Fibroblast of skin of abdomen (primary cell): ENCODE measurements around the gene HES2.
"Not testable (repeated sequence)": the region's sequence is repeated elsewhere in the genome, so short reads cannot be mapped to it uniquely, and the experiment has no call there.

Experiments
- DNase-seq: peaks from one replicate; pipeline ENCODE4 v3.0.0-alpha.2; 2013

Gene HES2

DNA sequence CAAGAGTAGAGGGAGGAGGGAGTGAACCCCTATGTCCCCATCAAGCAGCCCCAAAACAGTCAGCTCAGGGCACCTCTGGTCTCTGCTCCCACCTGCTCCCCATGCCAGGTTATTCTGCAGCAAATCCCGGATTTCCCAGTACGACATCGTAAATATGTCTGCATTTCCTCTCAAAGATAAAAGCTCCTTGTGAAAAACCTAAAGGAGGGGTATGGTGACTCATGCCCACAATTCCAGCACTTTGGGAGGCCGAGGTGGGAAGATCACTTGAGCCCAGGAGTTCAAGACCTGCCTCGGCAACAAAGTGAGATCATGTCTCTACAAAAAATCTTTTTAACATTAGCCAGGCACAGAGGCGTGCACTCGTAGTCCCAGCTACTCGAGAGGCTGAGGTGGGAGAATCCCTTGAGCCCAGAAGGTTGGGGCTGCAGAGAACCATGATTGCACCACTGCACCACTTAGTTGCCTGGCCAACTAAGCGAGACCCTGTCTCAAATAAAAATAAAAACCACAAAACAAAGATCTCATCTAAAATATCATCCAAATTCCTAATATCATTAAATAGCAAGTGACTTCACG, 33.3 kb downstream of the HES2 start:
- DNase-seq = peak; percentile 42

DNA sequence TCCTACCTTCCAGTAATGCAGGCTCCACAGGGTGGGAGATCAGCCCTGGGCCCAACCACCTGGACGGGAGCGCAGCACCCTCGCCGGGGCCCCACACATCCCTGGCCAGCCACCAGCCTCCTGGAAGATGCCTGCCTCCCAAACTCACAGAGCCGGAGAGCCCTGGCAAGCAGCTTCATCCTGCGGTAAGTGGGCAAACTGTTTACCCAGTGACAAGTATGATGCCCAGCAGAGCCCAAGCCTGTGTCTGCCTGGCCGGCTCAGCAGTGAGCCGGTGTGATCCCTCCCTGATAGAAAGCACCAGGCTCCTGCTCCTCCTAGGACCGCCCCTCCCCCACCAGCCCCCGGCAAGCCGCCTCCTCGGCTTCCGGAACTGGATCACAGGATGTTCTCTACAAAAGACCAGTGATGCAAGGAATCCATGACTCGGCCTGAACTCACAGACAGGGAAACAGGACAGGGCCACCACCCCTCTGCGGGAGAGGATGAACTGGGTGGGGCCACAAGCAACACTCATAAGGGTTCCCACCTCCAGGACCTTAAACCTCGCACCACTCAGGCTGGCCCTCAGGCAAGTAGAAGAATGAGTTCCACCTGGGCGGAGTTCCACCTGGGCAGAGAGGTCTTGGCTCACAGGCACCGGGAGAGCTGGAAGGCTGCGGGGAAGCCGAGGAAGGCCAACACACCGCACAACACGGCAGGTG, 34.1 kb downstream of the HES2 start:
- DNase-seq = peak; percentile 69

DNA sequence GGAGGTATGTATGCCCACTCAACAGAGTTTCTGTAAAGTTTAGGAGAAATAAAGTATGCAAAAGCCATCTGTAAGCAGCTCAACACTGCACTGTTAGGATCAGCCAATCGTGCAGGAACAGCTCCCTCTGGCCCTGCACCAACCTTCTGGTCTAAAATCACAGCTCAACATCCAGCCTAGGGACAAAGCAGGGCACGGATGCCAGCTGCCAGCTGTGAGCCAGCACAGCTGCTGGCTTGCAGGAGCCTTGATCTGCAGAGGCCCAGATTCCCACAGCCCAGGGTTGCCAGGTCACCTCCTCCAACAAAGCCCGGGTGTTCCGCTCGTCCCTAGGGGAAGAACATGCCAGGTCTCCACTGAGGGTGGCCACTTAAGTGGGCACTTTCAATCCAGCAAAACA, 34.8 kb downstream of the HES2 start:
- DNase-seq = no peak

DNA sequence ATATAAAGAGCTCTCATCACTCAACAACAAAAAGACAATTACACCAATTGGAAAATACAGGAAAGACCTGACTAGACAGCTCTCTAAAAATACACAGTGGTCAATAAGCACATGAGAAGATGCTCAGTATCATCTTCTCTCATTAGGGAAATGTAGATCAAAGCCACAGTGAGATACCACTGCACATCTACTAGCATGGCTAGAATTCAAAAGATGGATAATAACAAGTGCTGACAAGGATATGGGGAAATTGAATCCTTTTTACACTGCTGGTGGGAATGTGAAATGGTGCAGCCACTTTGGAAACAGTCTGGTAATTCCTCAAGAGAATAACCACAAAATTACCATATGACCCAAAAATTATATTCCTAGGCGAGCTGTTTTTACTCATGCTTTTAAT, 35.6 kb downstream of the HES2 start:
- DNase-seq = no peak

DNA sequence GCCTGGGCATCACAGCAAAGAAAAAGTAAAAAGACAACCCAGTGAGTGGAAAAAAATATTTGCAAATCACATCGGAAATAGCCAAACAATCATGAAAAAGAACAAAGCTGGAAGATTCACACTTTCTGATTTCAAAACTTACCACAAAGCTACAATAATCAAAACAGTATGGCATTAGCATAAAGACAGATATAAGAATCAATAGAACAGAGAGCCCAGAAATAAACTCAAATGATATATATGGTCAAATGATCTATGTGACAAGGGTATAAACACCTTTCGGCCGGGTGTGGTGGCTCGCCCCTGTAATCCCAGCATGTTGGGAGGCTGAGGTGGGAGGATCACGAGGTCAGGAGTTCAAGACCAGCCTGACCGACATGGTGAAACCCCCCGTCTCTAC, 39.7 kb downstream of the HES2 start:
- DNase-seq = no peak

DNA sequence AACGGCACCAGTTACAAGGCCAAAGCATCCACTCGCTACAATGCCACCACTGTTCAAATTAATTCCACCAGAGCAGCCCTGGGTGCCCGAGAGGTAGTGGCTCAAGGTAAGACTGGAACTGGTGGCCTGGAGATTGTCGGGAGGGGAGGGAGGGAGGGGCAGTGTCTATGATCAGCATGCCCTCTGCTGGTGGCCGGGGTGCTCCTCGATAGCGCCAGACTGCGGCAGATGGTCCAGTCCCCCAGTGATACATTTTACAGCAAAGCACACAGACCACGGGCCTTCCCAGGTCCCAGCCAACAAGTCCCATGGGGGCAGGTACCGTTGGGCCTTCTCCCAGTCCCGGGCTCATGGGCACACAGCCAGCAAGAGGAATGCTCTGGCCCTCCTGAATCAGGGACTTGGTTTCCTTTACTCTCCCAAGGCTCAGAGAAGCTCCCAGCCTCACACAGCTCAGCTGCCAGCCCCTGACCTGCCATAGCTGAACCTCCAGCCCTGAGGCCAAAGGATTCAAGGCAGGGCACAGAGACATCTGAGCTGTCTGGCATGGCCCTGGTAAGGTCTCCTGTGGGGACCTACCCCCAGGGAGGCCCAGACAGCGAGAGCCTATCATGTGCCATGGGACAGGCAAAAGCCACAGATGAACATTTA, 41.5 kb downstream of the HES2 start:
- no peak for DNase-seq

DNA sequence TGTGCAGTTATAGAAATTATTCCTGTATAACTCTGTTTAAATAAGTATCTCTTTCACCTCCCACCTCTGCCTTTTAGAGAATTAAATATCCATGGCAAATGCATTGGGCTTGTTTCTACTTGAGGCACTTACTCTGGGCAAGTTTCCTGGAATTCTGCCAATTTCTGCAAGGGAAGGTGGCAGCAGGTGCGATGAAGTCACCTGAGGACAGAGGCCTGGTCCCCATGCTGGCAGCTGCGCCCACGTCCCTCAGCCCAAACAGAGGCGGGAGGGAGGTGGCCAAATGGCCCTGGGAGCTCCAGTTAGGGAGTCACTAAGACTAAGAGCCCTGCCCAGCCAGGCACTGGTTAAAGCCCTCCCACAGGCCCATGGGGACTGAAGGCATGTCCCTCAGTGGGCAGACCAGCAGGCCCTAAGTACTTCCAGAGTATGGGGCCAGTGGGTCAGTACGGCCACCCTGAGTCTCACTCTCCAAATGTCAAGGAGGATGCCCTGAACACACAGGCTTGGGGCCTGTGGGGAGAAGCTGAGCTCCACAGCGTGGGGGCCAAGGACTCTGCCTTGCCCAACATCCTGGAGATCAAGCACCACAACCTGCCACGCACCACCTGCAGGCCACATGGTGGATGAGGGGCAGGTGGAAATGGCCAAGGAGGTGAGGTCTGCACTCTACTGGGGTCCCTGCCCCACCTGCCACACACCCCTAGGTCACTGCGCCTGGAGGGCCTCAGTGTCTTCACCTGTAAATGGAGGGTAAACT, 45.6 kb downstream of the HES2 start:
- no peak for DNase-seq

DNA sequence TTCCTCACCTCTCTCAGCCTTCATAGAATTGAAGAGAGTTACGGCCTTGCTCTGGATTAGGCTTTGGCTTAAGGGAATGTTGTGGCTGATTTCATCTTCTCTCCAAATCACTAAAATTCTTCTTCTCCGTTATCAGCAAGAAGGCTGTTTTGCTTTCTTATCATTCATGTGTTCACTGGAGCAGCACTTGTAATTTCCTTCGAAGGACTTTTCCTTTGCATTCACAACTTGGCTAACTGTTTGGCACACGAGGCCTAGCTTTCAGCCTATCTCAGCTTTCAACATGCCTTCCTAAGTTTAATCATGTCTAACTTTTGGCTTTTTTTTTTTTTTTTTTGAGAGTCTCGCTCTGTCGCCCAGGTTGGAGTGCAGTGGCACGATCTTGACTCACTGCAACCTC, 47.5 kb downstream of the HES2 start:
- not testable (repeated sequence) for DNase-seq

DNA sequence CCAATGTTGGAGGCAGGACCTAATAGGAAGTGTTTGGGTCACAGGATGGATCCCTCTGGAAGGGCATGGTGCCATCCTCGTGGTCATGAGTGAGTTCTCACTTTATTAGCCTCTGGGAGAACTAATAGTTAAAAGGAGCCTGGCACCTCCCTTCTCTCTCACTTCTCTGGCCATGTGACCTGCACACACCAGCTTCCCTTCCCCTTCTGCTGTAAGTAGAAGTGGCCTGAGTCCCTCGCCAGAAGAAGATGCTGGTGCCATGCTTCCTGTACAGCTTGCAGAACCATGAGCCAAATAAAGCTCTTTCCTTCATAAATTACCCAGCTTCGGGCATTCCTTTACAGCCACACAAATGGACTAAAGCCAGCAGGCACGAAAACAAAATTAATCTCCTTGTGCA, 49.7 kb downstream of the HES2 start:
- DNase-seq = no peak

DNA sequence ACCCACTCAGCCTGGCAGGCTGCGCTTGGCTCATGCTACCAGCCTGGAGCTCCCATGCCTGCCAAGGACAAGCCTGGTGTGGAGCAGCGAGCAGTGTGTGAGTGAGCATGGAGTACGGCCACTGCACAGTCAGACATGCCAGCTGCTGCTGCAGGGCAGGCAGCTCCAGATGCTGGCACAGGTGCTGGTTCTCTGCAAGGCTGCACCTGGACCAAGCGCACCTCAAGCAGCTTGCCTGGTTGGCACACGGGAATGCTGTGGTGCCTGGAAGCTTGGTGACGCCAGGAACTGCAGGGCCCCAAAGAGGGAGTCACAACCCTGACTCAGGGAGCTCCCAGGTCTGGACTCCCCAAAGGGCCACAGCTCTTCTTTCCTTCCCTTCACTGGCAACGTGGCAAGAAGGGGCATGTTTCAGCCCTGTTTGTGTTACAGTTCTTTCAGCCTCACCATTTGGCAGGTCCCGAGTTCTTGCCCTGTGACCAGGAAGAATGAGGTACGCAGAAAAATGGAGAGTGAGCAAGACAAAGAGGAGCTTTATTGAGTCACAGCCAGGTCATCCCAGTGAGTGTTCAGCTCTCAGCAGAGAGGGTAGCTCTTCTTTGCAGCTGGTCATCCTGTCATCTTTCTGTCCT, 52.2 kb downstream of the HES2 start:
- DNase-seq = no peak

DNA sequence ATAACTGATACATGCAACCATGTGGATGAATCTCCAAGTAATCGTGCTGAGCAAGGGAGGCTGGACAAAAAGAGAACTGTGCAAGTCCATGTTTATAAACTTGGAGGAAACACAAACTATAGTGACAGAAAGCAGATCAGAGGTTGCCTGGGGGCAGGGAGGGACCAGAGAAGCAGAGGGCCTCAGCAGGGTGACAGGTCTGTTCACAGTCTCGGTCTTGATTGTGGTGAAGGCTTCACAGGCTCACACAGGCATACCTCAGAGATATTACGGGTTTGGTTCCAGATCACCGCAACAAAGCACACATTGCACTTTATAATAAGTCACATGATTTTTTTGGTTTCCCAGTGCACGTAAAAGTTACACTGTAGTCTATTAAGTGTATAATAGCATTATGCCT, 54.7 kb downstream of the HES2 start:
- no peak for DNase-seq

DNA sequence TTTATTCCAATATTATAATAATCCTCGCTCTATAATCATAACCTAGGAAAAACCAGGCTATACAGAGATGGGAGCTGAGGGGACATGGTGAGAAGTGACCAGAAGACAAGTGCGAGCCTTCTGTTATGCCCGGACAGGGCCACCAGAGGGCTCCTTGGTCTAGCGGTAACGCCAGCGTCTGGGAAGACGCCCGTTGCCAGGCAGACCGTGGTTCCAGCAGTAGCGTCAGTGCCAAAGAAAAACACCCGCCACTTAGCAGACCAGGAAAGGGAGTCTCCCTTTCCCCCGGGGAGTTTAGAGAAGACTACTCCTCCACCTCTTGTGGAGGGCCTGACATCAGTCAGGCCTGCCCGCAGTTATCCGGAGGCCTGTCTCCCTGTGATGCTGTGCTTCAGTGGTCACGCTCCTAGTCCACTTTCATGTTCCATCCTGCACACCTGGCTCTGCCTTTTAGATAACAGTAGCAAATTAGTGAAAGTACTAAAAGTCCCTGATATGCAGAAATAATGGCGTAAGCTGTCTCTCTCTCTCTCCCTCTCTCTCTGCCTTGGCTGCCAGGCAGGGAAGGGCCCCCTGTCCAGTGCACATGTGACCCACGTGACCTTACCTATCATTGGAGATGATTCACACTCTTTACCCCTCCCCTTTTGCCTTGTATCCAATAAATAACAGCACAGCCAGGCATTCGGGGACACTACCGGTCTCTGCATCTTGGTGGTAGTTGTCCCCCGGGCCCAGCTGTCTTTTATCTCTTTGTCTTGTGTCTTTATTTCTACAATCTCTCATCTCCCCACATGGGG, 56.4 kb downstream of the HES2 start:
- DNase-seq = peak; percentile 33
